Glutamatergic neuron (in vitro differentiated cells): ENCODE measurements around the gene HEMGN. TPM values are rescaled to one million over a fixed set of nuclear protein-coding genes. Genes with fewer than 3 reads are reported as not detected.

ENCODE experiments used
- DNase-seq: peaks from one replicate; pipeline ENCODE4 v3.0.0; 2022
- H3K27ac Mint-ChIP-seq: one replicate; pipeline ENCODE4 v1.8.0; 2020; ENCODE audit warnings: mild to moderate bottlenecking, mixed read lengths, inconsistent platforms; ENCODE audit not compliant: unreplicated experiment
- H3K27me3 Mint-ChIP-seq: one replicate; pipeline ENCODE4 v1.8.0; 2020; ENCODE audit warnings: mild to moderate bottlenecking, moderate library complexity, mixed read lengths, inconsistent platforms; ENCODE audit not compliant: unreplicated experiment
- H3K36me3 Mint-ChIP-seq: one replicate; pipeline ENCODE4 v1.8.0; 2020; ENCODE audit warnings: mild to moderate bottlenecking, mixed read lengths, inconsistent platforms; ENCODE audit not compliant: unreplicated experiment
- H3K4me1 Mint-ChIP-seq: one replicate; pipeline ENCODE4 v1.8.0; 2020; ENCODE audit warnings: mild to moderate bottlenecking, low read depth, mixed read lengths, inconsistent platforms; ENCODE audit not compliant: unreplicated experiment
- H3K4me3 Mint-ChIP-seq: one replicate; pipeline ENCODE4 v1.8.0; 2020; ENCODE audit warnings: mild to moderate bottlenecking, mixed read lengths, inconsistent platforms; ENCODE audit not compliant: unreplicated experiment
- H3K9me3 Mint-ChIP-seq: one replicate; pipeline ENCODE4 v1.8.0; 2020; ENCODE audit warnings: mild to moderate bottlenecking, moderate library complexity, mixed read lengths, inconsistent platforms; ENCODE audit not compliant: unreplicated experiment
- total RNA-seq: library from RNA; stranded (reverse); fragmentation: NEBNext Ultra II Directional; extraction: Animal tissue kit (Norgen Biotek cat#: 25700); gene quantifications from one replicate; pipeline ENCODE4 v1.2.1, GENCODE V29; 2021; ENCODE audit not compliant: unreplicated experiment
- TF ChIP-seq, protein P1 (sequence below): fragments of 200-600 bp; sonication (generic); IDR thresholded peaks from one replicate; pipeline ENCODE4 v1.5.0; 2021; ENCODE audit not compliant: partially characterized antibody, unreplicated experiment

Gene HEMGN
- total RNA-seq, 1 donor from 2014 or later = not detected

DNA sequence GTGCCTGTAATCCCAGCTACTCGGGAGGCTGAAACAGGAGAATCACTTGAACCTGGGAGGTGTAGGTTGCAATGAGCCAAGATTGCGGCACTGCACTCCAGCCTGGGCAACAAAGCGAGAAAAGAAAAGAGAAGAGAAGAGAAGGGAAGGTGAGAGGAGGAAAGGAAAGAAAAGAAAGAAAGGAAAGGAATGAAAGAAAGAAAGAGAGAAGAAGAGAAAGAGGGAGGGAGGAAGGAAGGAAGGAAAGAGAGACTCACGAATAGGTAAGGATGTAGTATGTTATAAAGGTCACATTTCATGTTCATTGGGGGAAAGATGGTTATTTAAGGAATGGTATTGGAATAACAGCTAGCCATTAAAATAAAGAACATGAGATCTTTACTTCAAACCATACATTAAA, 34.8 kb upstream of the HEMGN start:
- Mint-ChIP-seq H3K4me1 (peaks cover 14% of the 10 kb centered on the region), H3K27me3 (peaks cover 6% of the 10 kb centered on the region), H3K27ac (no peak overlapping the region), H3K9me3 (peaks cover 1% of the 10 kb centered on the region), H3K36me3 (peaks cover 5% of the 10 kb centered on the region), H3K4me3 (no peak overlapping the region)
- TF ChIP-seq, protein P1, sequence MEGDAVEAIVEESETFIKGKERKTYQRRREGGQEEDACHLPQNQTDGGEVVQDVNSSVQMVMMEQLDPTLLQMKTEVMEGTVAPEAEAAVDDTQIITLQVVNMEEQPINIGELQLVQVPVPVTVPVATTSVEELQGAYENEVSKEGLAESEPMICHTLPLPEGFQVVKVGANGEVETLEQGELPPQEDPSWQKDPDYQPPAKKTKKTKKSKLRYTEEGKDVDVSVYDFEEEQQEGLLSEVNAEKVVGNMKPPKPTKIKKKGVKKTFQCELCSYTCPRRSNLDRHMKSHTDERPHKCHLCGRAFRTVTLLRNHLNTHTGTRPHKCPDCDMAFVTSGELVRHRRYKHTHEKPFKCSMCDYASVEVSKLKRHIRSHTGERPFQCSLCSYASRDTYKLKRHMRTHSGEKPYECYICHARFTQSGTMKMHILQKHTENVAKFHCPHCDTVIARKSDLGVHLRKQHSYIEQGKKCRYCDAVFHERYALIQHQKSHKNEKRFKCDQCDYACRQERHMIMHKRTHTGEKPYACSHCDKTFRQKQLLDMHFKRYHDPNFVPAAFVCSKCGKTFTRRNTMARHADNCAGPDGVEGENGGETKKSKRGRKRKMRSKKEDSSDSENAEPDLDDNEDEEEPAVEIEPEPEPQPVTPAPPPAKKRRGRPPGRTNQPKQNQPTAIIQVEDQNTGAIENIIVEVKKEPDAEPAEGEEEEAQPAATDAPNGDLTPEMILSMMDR = no peak
- no peak for DNase-seq

DNA sequence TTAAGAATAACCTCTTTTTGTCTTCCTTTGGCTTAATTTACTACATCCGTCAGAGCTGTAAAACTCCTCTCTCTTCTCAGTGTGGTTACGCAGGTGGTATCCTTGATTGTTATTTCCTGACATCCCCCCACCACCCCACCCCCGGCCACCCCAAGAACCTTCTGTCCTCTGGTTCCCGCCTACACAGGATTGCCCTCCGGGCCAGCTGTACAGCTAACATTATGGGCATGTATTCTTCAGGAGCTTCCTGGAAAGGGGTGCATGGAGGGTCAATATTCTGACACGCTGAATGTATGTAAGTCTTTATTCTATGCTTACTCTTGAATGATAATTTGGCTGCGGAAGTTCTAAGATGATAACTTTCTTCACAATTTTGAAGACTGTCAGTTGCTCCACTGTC, 32.2 kb upstream of the HEMGN start:
- TF ChIP-seq, protein P1 = no peak
- H3K9me3 Mint-ChIP-seq = peaks cover 1% of the 10 kb centered on the region
- H3K27me3 Mint-ChIP-seq = peaks cover 5% of the 10 kb centered on the region
- H3K27ac Mint-ChIP-seq = no peak overlapping the region
- H3K4me3 Mint-ChIP-seq = no peak overlapping the region
- H3K36me3 Mint-ChIP-seq = peaks cover 3% of the 10 kb centered on the region
- peaks cover 10% of the 10 kb centered on the region for H3K4me1 Mint-ChIP-seq
- DNase-seq = no peak

DNA sequence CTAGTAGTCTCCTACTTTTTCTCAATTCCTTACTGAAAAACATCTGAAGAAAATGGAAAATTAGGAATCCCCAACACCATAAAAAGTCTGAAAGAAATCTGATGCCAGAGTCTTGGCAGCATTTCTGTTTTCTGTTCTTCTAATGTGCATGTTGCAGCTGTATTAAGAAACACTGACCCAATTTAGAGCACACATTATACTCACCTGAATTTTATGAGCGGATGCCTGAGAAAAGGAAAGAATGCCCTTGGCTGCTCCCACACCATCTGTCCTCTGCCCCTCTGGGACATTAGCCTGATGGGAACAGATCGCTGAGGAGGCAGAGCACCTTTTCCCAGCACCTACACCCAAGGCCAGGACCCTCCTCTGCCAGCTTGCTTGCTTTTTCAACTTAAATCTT, 31.0 kb upstream of the HEMGN start:
- Mint-ChIP-seq H3K27me3 (peaks cover 4% of the 10 kb centered on the region), H3K36me3 (peaks cover 3% of the 10 kb centered on the region), H3K4me1 (peaks cover 10% of the 10 kb centered on the region), H3K9me3 (peaks cover 1% of the 10 kb centered on the region), H3K4me3 (no peak overlapping the region), H3K27ac (no peak overlapping the region)
- TF ChIP-seq, protein P1 = no peak
- no peak for DNase-seq

DNA sequence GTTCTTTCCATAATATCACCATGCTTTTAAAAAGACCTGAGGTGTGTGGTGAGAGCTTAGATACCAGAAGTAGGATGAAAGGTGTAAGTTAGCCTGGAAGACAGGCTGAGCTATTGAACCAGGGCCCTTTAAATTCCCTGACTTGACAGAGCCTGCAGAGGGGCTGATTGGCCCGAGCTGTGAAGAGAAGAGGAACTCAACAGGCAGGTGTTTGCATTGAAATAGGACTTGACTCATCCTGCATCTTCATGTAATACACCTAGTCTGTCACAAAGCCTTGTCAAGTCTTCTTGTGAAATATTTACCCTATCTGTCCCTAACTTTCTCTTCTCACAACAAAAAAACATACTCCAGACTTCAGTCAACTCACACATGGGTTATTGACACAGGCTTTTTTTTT, 28.5 kb upstream of the HEMGN start:
- TF ChIP-seq, protein P1 = no peak
- no peak for DNase-seq
- no peak overlapping the region for H3K27ac Mint-ChIP-seq

GRCh38 chr9:97964901-97965300, 26.9 kb upstream of the HEMGN start:
- Mint-ChIP-seq H3K4me3 (no peak overlapping the region), H3K36me3 (peaks cover 3% of the 10 kb centered on the region), H3K4me1 (peaks cover 8% of the 10 kb centered on the region), H3K27me3 (no peaks in the 10 kb centered on the region), H3K27ac (no peak overlapping the region), H3K9me3 (peaks cover 2% of the 10 kb centered on the region)
- no peak for DNase-seq
- TF ChIP-seq, protein P1 = no peak

More for the DNA sequence above, 28.5 kb upstream of the HEMGN start:
- H3K4me3 Mint-ChIP-seq = no peak overlapping the region
- no peaks in the 10 kb centered on the region for H3K27me3 Mint-ChIP-seq
- peaks cover 3% of the 10 kb centered on the region for H3K36me3 Mint-ChIP-seq
- peaks cover 10% of the 10 kb centered on the region for H3K4me1 Mint-ChIP-seq
- H3K9me3 Mint-ChIP-seq = peaks cover 3% of the 10 kb centered on the region
